ENCODE measurements around the gene CEMP1. TPM values are rescaled to one million over a fixed set of nuclear protein-coding genes. Genes with fewer than 3 reads are reported as not detected.
A peak's percentile ranks its signal among the peaks of the same experiment; 100 is the strongest.

The CEMP1 gene
- total and polyA plus RNA-seq, 2 experiments from 2014 or later, result 0.31 to 7.5 TPM

DNA sequence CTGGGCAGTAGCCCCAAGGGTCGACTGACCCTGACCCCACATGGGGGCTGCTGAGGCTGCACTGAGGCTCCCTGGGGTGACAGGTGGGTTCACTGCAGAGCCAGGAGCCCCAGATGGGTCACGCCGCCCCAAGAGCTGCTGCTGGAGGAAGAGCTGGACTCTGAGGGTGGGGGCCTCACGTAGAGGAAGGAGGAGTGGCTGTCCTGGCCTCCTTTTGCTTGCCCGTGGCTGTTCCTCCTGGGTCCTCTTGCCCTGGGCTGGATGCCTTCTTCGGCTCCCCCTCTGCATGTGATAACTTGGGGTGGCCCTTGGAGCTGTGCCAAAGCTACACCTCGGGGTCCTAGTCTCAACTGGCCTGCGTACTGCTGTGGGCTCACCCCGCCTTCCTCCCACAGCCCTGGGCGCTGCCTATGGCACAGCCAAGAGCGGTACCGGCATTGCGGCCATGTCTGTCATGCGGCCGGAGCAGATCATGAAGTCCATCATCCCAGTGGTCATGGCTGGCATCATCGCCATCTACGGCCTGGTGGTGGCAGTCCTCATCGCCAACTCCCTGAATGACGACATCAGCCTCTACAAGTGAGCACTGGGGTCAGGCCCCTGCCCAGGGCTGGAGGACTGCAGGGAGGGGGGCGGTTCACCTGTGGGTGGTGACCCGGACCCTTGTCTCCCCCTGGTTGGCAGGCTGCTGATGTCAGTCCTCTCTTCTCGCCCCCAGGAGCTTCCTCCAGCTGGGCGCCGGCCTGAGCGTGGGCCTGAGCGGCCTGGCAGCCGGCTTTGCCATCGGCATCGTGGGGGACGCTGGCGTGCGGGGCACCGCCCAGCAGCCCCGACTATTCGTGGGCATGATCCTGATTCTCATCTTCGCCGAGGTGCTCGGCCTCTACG is 12.1 kb downstream of the CEMP1 start:
- Histone ChIP-seq H3K4me3 (no peak overlapping the region), H3K27ac (ENCODE audit: low read depth) (0 out of 2 replicates have a peak overlapping the region, but pooled peaks have one; percentile 45), H3K9me2 (ENCODE audit: insufficient read depth) (no peaks in the 10 kb centered on the region), H3K79me2 (replicated peaks; ENCODE audit: insufficient read depth) (peaks cover 61% of the 10 kb centered on the region), H3K27me3 (ENCODE audit: insufficient read depth) (no peaks in the 10 kb centered on the region), H4K20me1 (replicated peaks; ENCODE audit: insufficient read depth) (peaks cover 31% of the 10 kb centered on the region), H3K4me2 (no peak overlapping the region), H2AFZ (no peak overlapping the region), H3F3A (replicated peaks; ENCODE audit: low read depth) (peaks cover 24% of the 10 kb centered on the region; the same call in 1 of the 2 replicates), H3K4me1 (ENCODE audit: insufficient read depth) (peaks cover 10% of the 10 kb centered on the region; the same call in 1 of the 2 replicates), H3K36me3 (ENCODE audit: insufficient read depth) (no peaks in the 10 kb centered on the region)
- H3K4me3 Mint-ChIP-seq, result peak overlapping the region; percentile 70
- H3K27me3 Mint-ChIP-seq (ENCODE audit: insufficient read depth, low read depth, poor library complexity), result peaks cover 24% of the 10 kb centered on the region
- no peak for DNase-seq (ENCODE audit: low spot score)
- no peak for ATAC-seq
- peaks cover 23% of the 10 kb centered on the region for H3K36me3 Mint-ChIP-seq (ENCODE audit: low read depth)
- no peak for TF ChIP-seq ZNF114 (CRISPR knock-in tag; IDR thresholded peaks at IDR 0.05)
- TF ChIP-seq, protein P1, sequence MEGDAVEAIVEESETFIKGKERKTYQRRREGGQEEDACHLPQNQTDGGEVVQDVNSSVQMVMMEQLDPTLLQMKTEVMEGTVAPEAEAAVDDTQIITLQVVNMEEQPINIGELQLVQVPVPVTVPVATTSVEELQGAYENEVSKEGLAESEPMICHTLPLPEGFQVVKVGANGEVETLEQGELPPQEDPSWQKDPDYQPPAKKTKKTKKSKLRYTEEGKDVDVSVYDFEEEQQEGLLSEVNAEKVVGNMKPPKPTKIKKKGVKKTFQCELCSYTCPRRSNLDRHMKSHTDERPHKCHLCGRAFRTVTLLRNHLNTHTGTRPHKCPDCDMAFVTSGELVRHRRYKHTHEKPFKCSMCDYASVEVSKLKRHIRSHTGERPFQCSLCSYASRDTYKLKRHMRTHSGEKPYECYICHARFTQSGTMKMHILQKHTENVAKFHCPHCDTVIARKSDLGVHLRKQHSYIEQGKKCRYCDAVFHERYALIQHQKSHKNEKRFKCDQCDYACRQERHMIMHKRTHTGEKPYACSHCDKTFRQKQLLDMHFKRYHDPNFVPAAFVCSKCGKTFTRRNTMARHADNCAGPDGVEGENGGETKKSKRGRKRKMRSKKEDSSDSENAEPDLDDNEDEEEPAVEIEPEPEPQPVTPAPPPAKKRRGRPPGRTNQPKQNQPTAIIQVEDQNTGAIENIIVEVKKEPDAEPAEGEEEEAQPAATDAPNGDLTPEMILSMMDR (conservative IDR thresholded peaks at IDR 0.05; ENCODE audit: low read depth in 2 of 2), result peak in 1 of 2 experiments; percentile 14; a peak in 1 of 4 replicates
- no peak for TF ChIP-seq CREB1 (CRISPR knock-in tag; IDR thresholded peaks at IDR 0.05; ENCODE audit: low read depth)
- TF ChIP-seq EZH2phosphoT487 (IDR thresholded peaks at IDR 0.05; ENCODE audit: unreplicated experiment), result no peak
- no peak for TF ChIP-seq ZNF331 (CRISPR knock-in tag; IDR thresholded peaks at IDR 0.05; ENCODE audit: low read depth)
- no peak for TF ChIP-seq JUNB (IDR thresholded peaks at IDR 0.05; ENCODE audit: unreplicated experiment)
- TF ChIP-seq POLR2AphosphoS5 (IDR thresholded peaks at IDR 0.05; ENCODE audit: low read depth), result no peak
- TF ChIP-seq, protein P2, sequence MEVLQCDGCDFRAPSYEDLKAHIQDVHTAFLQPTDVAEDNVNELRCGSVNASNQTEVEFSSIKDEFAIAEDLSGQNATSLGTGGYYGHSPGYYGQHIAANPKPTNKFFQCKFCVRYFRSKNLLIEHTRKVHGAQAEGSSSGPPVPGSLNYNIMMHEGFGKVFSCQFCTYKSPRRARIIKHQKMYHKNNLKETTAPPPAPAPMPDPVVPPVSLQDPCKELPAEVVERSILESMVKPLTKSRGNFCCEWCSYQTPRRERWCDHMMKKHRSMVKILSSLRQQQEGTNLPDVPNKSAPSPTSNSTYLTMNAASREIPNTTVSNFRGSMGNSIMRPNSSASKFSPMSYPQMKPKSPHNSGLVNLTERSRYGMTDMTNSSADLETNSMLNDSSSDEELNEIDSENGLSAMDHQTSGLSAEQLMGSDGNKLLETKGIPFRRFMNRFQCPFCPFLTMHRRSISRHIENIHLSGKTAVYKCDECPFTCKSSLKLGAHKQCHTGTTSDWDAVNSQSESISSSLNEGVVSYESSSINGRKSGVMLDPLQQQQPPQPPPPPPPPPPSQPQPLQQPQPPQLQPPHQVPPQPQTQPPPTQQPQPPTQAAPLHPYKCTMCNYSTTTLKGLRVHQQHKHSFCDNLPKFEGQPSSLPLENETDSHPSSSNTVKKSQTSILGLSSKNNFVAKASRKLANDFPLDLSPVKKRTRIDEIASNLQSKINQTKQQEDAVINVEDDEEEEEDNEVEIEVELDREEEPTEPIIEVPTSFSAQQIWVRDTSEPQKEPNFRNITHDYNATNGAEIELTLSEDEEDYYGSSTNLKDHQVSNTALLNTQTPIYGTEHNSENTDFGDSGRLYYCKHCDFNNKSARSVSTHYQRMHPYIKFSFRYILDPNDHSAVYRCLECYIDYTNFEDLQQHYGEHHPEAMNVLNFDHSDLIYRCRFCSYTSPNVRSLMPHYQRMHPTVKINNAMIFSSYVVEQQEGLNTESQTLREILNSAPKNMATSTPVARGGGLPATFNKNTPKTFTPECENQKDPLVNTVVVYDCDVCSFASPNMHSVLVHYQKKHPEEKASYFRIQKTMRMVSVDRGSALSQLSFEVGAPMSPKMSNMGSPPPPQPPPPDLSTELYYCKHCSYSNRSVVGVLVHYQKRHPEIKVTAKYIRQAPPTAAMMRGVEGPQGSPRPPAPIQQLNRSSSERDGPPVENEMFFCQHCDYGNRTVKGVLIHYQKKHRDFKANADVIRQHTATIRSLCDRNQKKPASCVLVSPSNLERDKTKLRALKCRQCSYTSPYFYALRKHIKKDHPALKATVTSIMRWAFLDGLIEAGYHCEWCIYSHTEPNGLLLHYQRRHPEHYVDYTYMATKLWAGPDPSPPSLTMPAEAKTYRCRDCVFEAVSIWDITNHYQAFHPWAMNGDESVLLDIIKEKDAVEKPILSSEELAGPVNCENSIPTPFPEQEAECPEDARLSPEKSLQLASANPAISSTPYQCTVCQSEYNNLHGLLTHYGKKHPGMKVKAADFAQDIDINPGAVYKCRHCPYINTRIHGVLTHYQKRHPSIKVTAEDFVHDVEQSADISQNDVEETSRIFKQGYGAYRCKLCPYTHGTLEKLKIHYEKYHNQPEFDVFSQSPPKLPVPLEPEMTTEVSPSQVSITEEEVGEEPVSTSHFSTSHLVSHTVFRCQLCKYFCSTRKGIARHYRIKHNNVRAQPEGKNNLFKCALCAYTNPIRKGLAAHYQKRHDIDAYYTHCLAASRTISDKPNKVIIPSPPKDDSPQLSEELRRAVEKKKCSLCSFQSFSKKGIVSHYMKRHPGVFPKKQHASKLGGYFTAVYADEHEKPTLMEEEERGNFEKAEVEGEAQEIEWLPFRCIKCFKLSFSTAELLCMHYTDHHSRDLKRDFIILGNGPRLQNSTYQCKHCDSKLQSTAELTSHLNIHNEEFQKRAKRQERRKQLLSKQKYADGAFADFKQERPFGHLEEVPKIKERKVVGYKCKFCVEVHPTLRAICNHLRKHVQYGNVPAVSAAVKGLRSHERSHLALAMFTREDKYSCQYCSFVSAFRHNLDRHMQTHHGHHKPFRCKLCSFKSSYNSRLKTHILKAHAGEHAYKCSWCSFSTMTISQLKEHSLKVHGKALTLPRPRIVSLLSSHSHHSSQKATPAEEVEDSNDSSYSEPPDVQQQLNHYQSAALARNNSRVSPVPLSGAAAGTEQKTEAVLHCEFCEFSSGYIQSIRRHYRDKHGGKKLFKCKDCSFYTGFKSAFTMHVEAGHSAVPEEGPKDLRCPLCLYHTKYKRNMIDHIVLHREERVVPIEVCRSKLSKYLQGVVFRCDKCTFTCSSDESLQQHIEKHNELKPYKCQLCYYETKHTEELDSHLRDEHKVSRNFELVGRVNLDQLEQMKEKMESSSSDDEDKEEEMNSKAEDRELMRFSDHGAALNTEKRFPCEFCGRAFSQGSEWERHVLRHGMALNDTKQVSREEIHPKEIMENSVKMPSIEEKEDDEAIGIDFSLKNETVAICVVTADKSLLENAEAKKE (CRISPR knock-in tag; IDR thresholded peaks at IDR 0.05), result no peak
- no peaks in the 10 kb centered on the region; the same call in 2 of the 3 replicates for H3K9me3 Mint-ChIP-seq
- peak overlapping the region; percentile 93; the same call in 1 of the 2 replicates for H3K27ac Mint-ChIP-seq
- H3K4me1 Mint-ChIP-seq, result peaks cover 37% of the 10 kb centered on the region

Measured in GM23338 (cell line).